GM12874 (cell line): ENCODE results near the gene HRG.

Experiments
- CTCF ChIP-seq: IDR thresholded peaks from 2 replicates; pipeline ENCODE4 v1.5.1; 2011; ENCODE audit warnings: low read depth, mild to moderate bottlenecking, control low read depth, low read length, moderate library complexity; ENCODE audit not compliant: insufficient read depth

HRG gene

GRCh38 chr3:186700267-186700666, 34.5 kb downstream of the HRG start:
- no peak for TF ChIP-seq CTCF

GRCh38 chr3:186705882-186706780, 40.3 kb downstream of the HRG start:
- TF ChIP-seq CTCF = no peak

- no peak for TF ChIP-seq CTCF
Measured at GRCh38 chr3:186708983-186709679, 43.3 kb downstream of the HRG start.

GRCh38 chr3:186713499-186713898, 47.7 kb downstream of the HRG start:
- no peak for TF ChIP-seq CTCF

- TF ChIP-seq CTCF = no peak
Measured at GRCh38 chr3:186717039-186717457, 51.2 kb downstream of the HRG start, which contains the start of gene KNG1. Gene KNG1, plus strand, starts transcription at chr3:186717359. Its CDS starts 184 bp downstream, at chr3:186717543.

- no peak for TF ChIP-seq CTCF
Measured at GRCh38 chr3:186719945-186720739, 54.3 kb downstream of the HRG start.

GRCh38 chr3:186722457-186722856, 56.6 kb downstream of the HRG start:
- TF ChIP-seq CTCF = no peak
